NCI-H146 (cell line): Measurements from ENCODE around the gene TBC1D10A.

Source experiments
- DNase-seq: peaks from one replicate; lab custom pipeline; 2025; lab: John Stamatoyannopoulos, UW

TBC1D10A gene

GRCh38 chr22:30320021-30320556 lies 6.7 kb downstream of the TBC1D10A start:
- no peak for DNase-seq

- no peak for DNase-seq
Measured at GRCh38 chr22:30318799-30319419, 7.8 kb downstream of the TBC1D10A start.

- DNase-seq, result no peak
Measured at GRCh38 chr22:30317778-30318177, 9.0 kb downstream of the TBC1D10A start.

DNA sequence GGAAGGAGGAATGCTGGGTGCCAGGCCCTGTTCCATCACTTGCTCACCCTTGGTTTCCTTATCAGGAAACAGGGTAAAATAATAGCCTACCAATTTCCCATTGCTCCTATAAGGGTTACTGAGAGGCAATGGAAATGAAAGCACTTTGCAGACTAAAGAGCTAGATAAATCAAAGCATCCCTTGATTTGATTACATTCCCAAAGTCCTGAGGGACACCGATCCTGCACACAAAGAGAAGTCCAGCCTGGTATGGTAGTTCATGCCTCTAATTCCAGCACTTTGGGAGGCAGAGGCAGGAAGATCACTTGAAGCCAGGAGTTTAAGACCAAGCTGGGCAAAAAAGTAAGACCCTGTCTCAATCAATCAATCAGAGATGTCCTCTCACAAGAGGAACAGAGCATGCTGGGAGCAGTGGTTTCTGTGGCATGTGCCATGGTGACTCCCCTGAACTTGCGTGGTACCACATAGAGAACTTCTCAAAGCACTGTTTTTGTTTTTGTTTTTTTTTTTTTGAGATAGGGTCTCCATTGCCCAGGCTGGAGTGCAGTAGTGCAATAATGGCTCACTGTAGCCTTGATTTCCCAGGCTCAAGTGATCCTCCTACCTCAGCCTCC lies 10.7 kb downstream of the TBC1D10A start:
- no peak for DNase-seq

- no peak for DNase-seq
Measured at GRCh38 chr22:30314915-30315314, 11.8 kb downstream of the TBC1D10A start.

- no peak for DNase-seq
Measured at GRCh38 chr22:30313527-30314363, 13.0 kb downstream of the TBC1D10A start.

- no peak for DNase-seq
Measured at GRCh38 chr22:30312053-30312452, 14.7 kb downstream of the TBC1D10A start.

- DNase-seq, result no peak
Measured at GRCh38 chr22:30310881-30311771, 15.6 kb downstream of the TBC1D10A start.

GRCh38 chr22:30309951-30310741 lies 16.6 kb downstream of the TBC1D10A start:
- DNase-seq, result no peak

GRCh38 chr22:30308518-30309230 lies 18.1 kb downstream of the TBC1D10A start:
- DNase-seq, result no peak

DNA sequence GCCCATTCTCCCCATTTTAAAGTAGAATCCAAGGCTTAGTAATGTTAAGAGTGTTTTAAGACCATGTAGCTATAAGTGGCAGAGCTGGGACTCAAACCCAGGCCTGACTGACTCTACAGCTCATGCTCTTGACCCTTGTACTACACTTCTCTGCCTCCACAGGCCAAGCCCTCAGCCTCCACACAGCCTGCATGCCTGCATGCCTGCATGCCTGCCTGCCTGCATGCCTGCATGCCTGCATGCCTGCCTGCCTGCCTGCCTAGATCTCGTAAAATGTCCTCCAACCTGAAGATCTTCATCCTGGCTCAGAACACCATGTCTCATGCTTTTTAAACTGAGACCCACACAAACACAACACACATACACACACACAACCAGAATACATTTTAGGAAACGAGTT lies 18.6 kb downstream of the TBC1D10A start:
- DNase-seq, result no peak

DNA sequence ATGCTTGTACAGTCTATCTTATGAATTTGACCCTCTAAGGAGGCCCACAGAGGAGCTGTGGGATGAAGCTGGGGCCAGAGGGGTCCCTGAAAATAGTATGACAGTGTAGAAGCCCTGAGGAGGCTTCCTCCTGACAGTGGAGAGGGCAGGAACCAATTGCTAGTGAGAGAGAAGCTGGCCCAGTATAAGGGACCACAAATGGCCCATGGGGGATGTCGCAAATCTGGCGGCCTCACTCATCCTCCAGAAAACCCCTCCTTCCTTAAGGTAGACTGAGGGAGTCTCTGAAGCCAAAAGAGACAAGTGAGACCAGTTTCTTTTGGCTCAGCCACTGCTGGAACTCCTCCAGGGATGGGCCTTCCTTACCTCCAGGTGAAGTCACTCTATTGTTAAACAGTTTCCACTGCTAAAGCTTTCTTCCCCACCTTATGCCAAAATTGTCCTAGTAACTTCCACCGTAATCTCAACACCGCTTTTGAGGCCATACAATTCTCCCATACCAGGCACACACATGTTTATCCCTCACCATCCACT lies 19.6 kb downstream of the TBC1D10A start:
- DNase-seq, result no peak

GRCh38 chr22:30306627-30307011 lies 20.1 kb downstream of the TBC1D10A start:
- no peak for DNase-seq

DNA sequence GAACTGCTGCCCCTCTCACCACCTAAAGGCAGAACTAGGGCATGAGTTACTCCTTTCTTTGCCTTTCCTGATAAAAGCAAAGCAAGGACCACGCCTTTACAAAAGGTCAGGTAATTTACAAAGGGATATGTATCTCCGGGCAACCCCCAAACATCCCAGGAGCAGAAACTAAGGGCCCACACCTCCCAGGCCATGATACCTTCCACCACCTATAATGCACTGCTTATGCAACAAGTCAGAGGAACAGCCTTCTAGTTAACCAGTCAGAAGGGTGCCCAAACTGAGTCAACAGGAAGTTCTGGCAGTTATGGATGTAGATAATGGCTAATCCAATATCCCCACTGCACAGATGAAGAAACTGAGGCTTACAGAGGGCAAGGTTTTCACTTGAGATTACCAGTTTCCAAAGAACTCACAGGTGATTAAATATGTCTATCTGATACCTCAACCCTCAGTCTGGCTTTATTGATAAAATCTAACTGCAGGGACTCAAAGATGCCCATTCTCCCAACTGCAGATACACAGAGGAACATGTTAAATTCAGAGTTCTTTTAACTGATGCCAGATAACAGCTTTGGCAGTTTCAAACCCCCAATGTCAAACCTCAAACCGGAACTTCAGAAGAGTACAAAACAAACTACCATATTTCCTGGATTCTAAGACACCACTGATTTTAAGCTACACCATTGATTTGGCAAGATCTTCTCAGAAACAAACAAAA lies 20.7 kb downstream of the TBC1D10A start:
- no peak for DNase-seq

DNA sequence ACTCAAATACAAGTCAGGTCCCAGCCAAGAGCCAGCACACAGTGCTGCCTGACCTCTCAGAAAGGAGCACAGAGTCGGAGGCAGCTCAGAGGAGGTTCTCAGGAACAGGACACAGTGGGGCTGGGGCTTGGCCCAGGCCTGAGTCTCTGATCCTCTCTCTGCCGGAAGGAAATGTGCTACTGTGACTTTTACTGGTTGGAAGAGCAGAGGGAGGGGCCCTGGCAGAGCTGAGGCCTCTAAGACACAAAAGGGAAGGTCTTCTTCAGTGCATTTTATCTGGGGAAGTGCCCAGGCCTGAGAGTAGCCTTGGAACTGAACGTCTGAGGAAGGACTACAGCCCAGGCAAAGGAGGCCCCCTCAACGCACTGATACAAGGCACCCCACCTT lies 21.2 kb downstream of the TBC1D10A start:
- DNase-seq, result no peak

GRCh38 chr22:30304495-30305244 lies 22.1 kb downstream of the TBC1D10A start:
- DNase-seq, result no peak

DNA sequence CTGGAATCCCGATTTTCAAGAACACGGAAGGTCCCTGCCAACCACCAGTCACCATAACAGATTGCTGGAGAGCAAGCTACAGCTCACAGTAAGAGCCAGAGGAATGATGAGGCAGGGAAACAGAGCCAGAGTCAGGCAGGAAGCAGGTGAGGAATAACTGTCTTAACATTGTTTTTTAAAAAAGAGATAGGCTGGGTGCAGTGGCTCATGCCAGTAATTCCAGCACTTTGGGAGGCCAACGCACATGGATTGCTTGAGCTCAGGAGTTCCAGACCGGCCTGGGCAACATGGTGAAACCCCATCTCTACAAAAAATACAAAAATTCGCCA lies 24.0 kb downstream of the TBC1D10A start:
- DNase-seq, result no peak

DNA sequence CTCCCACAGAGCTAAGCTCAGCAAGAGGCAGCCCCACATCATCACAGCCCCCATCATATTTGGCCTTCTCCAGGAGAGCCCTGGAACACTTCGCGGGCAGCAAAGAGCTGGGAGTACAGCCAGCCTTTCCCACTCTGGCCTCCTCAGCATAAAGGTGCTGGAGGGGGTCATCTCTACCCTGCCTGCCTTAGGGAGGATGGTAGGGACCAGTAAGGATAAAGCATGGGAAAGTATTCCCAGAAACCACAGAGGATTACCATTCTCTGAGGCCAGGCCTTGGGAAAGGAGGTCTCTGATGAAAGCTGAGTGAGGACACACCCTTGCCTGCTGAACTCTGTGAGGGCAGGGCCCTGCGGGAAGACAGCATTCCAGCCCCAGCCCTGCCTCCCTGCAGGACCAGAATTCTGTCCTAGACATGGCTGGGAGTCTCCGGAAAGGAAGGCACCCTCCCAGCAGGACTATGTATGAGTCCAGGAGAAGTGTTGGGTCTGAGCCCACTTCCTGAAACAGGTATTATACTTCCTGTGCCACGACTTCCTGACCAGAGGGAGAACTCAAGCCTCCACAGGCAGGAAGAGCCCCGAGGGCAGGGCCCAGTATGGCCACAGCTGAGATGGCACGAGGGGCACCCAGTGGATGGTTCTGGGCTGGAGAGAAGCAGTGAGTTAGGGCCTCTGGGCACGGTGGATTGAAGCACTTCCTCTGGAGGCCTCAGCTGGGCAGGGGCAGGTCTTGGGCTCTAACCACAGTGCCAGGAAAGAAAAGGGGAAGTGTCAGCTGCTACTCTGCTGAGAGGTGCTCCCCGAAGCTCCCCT lies 24.5 kb downstream of the TBC1D10A start:
- no peak for DNase-seq
